B cell (primary cell): ENCODE results near the gene REM1.

Experiments used
- EZH2 ChIP-seq: IDR thresholded peaks from 2 replicates; pipeline ENCODE4 v1.6.1; 2012; ENCODE audit warnings: borderline replicate concordance, low read depth, mild to moderate bottlenecking, moderate library complexity, low read length; ENCODE audit not compliant: insufficient read depth, poor library complexity, severe bottlenecking
- TF ChIP-seq, protein P1 (sequence below): fragments of 200-600 bp; IDR thresholded peaks from one replicate; pipeline ENCODE4 v1.8.0; 2022; ENCODE audit warnings: antibody characterized with exemption, mild to moderate bottlenecking

DNA sequence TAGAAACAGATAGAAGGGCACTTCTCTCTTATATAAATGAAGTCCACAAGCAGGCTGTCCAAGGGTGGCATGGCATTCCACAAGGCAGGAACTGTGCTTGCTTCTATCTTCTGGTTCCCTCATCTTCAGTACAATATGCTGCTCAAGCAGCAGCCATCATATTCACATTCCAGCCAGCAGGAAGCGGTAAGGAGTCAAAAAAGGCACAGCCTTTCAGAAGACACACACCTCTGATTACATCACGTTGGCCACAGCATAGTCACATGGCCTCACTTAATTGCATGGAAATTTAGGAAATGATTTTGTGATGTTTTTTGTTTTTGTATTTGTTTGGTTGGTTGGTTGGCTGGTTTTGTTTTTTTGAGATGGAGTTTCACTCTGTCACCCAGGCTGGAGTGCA lies 19.0 kb downstream of the REM1 start:
- TF ChIP-seq, protein P1, sequence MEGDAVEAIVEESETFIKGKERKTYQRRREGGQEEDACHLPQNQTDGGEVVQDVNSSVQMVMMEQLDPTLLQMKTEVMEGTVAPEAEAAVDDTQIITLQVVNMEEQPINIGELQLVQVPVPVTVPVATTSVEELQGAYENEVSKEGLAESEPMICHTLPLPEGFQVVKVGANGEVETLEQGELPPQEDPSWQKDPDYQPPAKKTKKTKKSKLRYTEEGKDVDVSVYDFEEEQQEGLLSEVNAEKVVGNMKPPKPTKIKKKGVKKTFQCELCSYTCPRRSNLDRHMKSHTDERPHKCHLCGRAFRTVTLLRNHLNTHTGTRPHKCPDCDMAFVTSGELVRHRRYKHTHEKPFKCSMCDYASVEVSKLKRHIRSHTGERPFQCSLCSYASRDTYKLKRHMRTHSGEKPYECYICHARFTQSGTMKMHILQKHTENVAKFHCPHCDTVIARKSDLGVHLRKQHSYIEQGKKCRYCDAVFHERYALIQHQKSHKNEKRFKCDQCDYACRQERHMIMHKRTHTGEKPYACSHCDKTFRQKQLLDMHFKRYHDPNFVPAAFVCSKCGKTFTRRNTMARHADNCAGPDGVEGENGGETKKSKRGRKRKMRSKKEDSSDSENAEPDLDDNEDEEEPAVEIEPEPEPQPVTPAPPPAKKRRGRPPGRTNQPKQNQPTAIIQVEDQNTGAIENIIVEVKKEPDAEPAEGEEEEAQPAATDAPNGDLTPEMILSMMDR, result no peak
- no peak for TF ChIP-seq EZH2
